KOPT-K1 (cell line): ENCODE data around the gene GRIPAP1.
"Not testable (repeated sequence)": the region's sequence is repeated elsewhere in the genome, so short reads cannot be mapped to it uniquely, and the experiment has no call there.

Source experiments
- H3K27ac ChIP-seq: fragments of 200-600 bp; sonication (generic); 2 replicates; pipeline ENCODE4 v1.5.1; 2016; ENCODE audit warnings: antibody characterized with exemption, mild to moderate bottlenecking, low read depth, low read length; ENCODE audit not compliant: poor library complexity, severe bottlenecking
- H3K36me3 ChIP-seq: fragments of 200-600 bp; sonication (generic); 2 replicates; pipeline ENCODE4 v1.5.1; 2017; ENCODE audit warnings: antibody characterized with exemption, mild to moderate bottlenecking, low read length, moderate library complexity; ENCODE audit not compliant: insufficient read depth
- H3K9me3 ChIP-seq: fragments of 200-600 bp; sonication (generic); 2 replicates; pipeline ENCODE4 v1.5.1; 2017; ENCODE audit warnings: antibody characterized with exemption, low read length, mild to moderate bottlenecking; ENCODE audit not compliant: insufficient read depth, poor library complexity, severe bottlenecking

Gene GRIPAP1

GRCh38 chrX:49001521-49002090 is 458 bp downstream of the GRIPAP1 start:
- Histone ChIP-seq H3K36me3 (peaks cover 34% of the 10 kb centered on the region), H3K9me3 (no peaks in the 10 kb centered on the region), H3K27ac (peak overlapping the region; percentile 91)

DNA sequence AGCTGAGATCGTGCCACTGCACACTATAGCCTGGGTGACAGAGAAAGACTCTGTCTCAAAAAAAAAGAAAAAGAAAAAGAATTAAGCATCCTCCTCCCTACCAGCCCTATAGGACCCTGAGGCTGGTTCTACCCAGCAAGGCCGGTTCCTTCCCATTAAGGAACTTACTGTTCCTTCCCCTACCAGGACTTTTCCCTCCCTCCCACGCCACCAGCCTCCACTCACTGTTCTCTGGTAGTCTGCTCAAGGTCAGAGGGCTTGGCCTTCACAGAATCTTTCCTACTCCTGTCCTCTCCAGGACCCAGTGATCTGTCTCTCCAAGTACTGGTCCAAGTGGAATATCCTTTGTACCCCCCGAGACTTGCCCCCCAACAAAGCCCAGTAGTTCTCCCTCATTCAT is 1.4 kb downstream of the GRIPAP1 start:
- no peaks in the 10 kb centered on the region for H3K9me3 ChIP-seq
- H3K27ac ChIP-seq, result no peak overlapping the region
- peaks cover 42% of the 10 kb centered on the region for H3K36me3 ChIP-seq

DNA sequence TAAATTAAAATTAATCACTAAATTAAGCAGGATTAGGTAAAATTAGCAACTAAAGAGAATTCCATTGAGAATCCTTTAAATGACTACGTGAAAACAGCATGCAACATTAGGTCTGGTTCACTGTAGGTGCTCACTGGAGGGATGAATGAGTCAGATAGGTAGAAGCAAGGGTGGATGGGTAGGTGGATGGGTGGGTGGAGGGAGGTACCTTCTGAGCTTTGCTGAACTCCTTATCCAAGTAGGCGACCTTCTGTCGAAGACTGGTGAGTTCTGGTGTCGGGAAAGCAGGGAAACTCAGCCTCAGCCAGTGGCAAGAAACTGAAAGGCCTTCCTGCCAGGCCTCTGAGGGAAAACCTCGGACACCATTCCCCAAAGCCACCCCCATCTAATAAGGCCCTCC is 3.0 kb downstream of the GRIPAP1 start:
- Histone ChIP-seq H3K27ac (no peak overlapping the region), H3K36me3 (peaks cover 58% of the 10 kb centered on the region), H3K9me3 (no peaks in the 10 kb centered on the region)

GRCh38 chrX:48998391-48998790 is 3.7 kb downstream of the GRIPAP1 start:
- Histone ChIP-seq H3K9me3 (no peaks in the 10 kb centered on the region), H3K27ac (no peak overlapping the region), H3K36me3 (peaks cover 63% of the 10 kb centered on the region)

DNA sequence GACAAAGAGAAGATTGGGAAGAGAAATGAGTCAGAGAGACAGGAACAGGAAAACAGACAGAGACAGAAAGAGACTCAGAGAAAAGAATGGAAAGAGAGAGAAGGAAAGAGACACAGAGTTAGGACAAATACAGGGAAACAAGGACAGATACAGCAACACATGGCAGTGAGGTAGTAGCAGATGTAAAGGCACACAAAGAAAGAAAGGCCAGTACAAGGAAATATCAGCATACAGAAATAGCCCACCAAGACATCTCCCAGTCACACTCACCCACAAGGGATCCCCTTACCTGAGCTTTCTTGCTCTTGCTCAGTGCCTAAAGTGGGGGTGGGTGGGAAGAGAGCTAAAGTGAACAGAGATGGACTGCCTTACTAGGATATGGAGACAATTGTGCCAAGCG is 4.2 kb downstream of the GRIPAP1 start:
- H3K9me3 ChIP-seq, result no peaks in the 10 kb centered on the region
- no peak overlapping the region for H3K27ac ChIP-seq
- peaks cover 68% of the 10 kb centered on the region for H3K36me3 ChIP-seq

GRCh38 chrX:48997455-48997854 is 4.6 kb downstream of the GRIPAP1 start:
- H3K36me3 ChIP-seq, result peaks cover 72% of the 10 kb centered on the region

DNA sequence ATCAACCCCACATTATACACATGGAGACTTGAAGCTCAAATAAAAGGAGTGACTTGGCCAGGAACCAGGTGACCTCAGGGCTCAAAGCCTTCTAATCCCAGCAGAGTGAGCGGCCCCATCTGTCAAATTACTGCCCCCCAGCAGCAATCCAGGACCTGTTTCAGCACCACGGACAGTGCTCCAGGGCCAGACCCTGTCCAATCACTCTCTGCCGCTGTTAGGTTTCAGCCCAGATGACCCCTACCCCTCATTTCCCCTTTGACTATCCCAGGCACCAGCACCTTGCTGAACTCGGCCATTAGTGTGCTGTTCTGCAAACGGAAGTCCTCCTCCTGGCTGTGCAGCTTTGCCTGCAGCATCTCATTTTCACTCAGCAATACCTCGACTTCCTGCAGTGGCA is 5.1 kb downstream of the GRIPAP1 start:
- H3K27ac ChIP-seq, result no peak overlapping the region
- H3K9me3 ChIP-seq, result no peaks in the 10 kb centered on the region
- peaks cover 76% of the 10 kb centered on the region for H3K36me3 ChIP-seq

More at GRCh38 chrX:48997455-48997854, 4.6 kb downstream of the GRIPAP1 start:
- H3K9me3 ChIP-seq, result no peaks in the 10 kb centered on the region
- no peak overlapping the region for H3K27ac ChIP-seq

GRCh38 chrX:48992341-48992740 is 9.7 kb downstream of the GRIPAP1 start:
- no peaks in the 10 kb centered on the region for H3K9me3 ChIP-seq
- H3K27ac ChIP-seq, result no peak overlapping the region
- H3K36me3 ChIP-seq, result peaks cover 88% of the 10 kb centered on the region

- Histone ChIP-seq H3K27ac (no peak overlapping the region), H3K36me3 (peaks cover 71% of the 10 kb centered on the region), H3K9me3 (no peaks in the 10 kb centered on the region)
Observed at GRCh38 chrX:48989483-48989882, 12.6 kb downstream of the GRIPAP1 start.

GRCh38 chrX:48983896-48984295 is 18.2 kb downstream of the GRIPAP1 start:
- Histone ChIP-seq H3K27ac (no peak overlapping the region), H3K36me3 (peaks cover 71% of the 10 kb centered on the region), H3K9me3 (no peaks in the 10 kb centered on the region)

GRCh38 chrX:48983081-48983480 is 19.0 kb downstream of the GRIPAP1 start:
- H3K27ac ChIP-seq, result no peak overlapping the region
- no peaks in the 10 kb centered on the region for H3K9me3 ChIP-seq
- peaks cover 68% of the 10 kb centered on the region for H3K36me3 ChIP-seq

DNA sequence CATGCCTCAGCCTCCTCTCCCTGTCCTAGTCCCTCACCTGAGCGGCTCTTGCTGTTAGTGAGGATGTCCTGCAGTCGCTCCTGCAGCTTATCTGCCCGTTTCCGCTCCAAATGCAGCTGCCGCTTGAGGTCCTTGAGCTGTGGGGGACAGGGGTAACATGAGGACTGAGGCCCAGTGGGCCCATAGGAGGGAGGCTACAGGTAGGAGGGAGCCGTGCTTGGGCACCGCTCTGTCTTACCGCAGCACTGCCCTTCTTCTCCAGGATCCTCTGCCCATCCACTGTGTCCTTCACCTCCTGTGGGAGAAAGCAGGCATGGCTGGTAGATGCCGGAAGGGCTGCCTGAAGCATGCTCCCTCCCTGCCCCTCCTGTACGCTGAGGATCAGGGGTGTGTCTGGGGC is 20.9 kb downstream of the GRIPAP1 start:
- no peaks in the 10 kb centered on the region for H3K9me3 ChIP-seq
- peaks cover 80% of the 10 kb centered on the region for H3K36me3 ChIP-seq
- no peak overlapping the region for H3K27ac ChIP-seq

DNA sequence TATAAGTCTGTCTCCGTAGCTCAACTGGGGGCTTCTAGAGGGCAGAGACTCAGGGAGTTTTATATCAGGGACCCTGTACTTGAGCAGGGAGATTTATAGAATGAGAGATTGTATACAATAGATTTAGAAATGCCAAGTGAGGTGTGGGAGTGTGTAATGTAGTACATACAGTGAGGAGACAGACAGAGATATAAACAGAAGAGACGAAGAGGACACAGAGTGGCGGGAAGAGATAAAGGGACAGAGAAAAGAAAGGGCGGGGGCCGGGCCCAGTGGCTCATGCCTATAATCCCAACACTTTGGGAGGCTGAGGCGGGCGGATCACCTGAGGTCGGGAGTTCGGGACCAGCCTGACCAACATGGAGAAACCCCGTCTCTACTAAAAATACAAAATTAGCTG is 21.7 kb downstream of the GRIPAP1 start:
- H3K9me3 ChIP-seq, H3K27ac ChIP-seq: not testable (repeated sequence)
- H3K36me3 ChIP-seq, result peaks cover 83% of the 10 kb centered on the region

GRCh38 chrX:48978226-48978625 is 23.8 kb downstream of the GRIPAP1 start:
- Histone ChIP-seq H3K36me3 (peaks cover 77% of the 10 kb centered on the region), H3K9me3 (no peaks in the 10 kb centered on the region), H3K27ac (no peak overlapping the region)

DNA sequence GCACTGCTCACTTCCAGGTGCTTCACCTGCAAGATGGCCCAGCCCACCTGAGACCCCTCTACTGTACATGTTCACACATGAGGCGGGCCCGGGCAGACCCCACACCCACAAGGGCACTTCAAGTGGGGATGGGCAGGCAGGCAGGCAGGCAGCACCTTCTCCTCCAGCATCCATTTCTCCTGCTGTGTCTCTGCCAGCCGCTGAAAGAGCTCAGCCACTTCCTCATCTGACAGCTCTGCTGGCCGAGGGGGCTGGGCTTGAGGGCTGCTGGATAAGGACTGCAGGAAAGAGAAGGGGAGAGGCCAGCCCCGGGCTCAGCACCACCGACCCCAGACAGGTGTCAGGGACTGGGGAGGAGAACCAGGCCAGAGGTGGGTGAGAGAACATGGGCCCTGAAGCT is 26.0 kb downstream of the GRIPAP1 start:
- H3K9me3 ChIP-seq, result no peaks in the 10 kb centered on the region
- H3K36me3 ChIP-seq, result peaks cover 56% of the 10 kb centered on the region
- no peak overlapping the region for H3K27ac ChIP-seq

- no peak overlapping the region for H3K27ac ChIP-seq
- peaks cover 51% of the 10 kb centered on the region for H3K36me3 ChIP-seq
- no peaks in the 10 kb centered on the region for H3K9me3 ChIP-seq
Observed at GRCh38 chrX:48975541-48975940, 26.5 kb downstream of the GRIPAP1 start.
